ENCODE measurements around the gene MCF2L2.

DNA sequence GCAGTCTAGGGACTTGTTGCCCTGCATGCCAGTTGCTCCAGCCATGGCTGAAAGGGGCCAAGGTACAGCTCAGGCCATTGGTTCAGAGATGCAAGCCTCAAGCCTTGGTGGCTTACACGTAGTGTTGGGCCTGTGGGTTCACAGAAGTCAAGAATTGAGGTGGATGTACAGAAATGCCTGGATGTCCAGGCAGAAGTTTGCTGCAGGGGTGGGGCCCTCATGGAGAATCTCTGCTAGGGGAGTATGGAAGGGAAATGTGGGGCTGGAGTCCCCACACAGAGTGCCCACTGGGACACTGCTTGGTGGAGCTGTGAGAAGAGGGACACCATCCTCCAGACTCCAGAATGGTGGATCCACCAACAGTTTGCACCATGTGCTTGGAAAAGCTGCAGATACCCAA lies 186.0 kb downstream of the MCF2L2 start:
- no peak for TF ChIP-seq CTCF (IDR thresholded peaks at IDR 0.05)
- no peak for TF ChIP-seq ZFX (IDR thresholded peaks at IDR 0.05; ENCODE audit: borderline replicate concordance)

All from 22Rv1 (cell line).